ENCODE data around the gene ATAD3C.
"Not testable (repeated sequence)": the region's sequence is repeated elsewhere in the genome, so short reads cannot be mapped to it uniquely, and the experiment has no call there.

DNA sequence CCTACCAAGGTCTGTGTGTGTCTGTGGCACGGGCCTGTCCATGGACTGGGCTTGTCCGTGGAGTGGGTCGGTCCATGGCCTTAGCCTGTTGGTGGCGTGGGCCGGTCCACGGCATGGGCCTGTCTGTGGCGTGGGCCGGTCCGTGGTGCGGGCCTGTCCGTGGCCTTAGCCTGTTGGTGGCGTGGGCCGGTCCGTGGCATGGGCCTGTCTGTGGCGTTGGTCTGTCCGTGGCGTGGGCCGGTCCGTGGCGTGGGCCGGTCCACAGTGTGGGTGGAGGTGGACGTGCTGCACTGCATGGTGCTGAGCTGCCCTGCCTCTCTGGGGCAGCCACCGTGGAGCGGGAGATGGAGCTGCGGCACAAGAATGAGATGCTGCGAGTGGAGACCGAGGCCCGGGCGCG, 32.3 kb downstream of the ATAD3C start:
- not testable (repeated sequence) for TF ChIP-seq POLR2A, CTCF (IDR thresholded peaks at IDR 0.05)
